ENCODE data around the gene GNL3.
"Not testable (repeated sequence)": the region's sequence is repeated elsewhere in the genome, so short reads cannot be mapped to it uniquely, and the experiment has no call there.

GNL3 gene

DNA sequence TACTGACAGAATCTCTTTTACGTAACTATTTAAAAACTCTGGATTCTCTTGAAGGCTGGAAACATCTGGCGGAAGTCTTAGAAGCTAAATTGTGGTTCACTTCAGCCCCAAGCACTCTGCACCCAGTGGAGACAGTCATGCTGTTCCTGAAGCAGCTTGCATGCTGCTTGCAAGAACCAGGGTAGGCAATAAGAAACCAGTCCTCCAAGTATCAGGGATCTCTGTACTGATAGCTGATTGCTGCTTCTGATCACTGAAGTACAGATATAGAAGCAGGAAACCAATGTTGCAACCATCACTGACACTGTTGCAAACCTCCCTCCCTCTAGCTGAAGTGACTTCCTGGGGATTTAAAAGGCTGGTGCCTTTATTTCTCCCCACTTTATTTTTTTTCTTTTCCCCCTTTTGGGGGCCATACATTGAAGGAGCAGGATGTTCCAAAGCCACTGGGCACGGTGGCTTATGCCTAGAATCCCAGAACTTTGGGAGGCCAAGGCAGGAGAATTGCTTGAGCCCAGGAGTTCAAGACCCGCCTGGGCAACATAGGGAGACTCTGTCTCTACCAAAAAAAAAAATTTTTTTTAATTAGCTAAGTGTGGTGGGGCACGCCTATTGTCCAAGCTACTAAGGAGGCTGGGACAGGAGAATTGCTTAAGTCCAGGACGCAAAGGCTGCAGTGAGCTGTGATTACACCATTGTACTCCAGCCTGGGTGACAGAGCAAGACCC lies 35.3 kb downstream of the GNL3 start:
- no peak for DNase-seq (ENCODE audit: low read depth in 2 of 2)

DNA sequence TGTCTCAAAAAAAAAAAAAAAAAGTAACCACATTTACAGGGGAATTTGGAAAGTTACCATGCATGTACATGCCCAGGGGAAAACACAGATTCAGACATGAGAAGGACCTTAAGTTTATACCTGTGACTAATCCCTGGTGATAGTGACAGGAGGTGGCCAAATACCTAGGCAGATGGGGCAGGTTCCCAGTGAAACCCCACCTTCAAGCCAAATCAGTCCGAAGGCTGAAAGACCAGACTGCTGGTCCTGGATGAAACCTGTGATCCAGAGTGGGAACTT lies 35.8 kb downstream of the GNL3 start:
- DNase-seq (ENCODE audit: low read depth in 2 of 2) = no peak

DNA sequence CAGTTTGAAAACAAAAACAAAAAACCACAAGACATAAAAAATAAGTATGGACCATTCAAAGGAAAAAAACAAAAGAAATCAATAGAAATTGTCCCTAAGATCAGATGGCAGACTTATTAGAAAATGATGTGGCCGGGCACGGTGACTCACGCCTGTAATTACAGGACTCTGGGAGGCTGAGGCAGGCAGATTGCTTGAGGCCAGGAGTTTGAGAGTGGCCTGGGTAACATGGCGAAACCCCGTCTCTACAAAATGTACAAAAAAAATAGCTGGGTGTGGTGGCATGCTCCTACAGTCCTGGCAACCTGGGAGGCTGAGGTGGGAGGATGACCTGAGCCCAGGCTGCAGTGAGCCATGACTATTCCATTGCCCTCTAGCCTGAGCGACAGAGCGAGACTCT lies 36.7 kb downstream of the GNL3 start:
- DNase-seq (ENCODE audit: low read depth in 2 of 2) = no peak

DNA sequence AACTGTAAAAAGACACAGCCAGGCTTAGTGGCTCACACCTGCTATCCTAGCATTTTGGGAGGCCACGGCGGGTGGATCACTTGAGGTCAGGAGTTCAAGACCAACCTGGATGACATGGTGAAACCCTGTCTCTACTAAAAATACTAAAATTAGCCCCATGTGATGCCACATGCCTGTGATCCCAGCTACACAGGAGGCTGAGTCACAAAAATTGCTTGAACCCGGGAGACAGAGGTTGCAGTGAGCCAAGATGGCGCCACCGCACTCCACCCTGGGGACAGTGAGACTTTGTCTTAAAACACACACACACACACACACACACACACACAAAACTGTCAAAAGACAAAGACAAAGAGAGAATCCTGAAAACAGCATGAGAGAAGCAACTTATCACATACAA lies 38.1 kb downstream of the GNL3 start:
- DNase-seq (ENCODE audit: low read depth in 2 of 2) = no peak

DNA sequence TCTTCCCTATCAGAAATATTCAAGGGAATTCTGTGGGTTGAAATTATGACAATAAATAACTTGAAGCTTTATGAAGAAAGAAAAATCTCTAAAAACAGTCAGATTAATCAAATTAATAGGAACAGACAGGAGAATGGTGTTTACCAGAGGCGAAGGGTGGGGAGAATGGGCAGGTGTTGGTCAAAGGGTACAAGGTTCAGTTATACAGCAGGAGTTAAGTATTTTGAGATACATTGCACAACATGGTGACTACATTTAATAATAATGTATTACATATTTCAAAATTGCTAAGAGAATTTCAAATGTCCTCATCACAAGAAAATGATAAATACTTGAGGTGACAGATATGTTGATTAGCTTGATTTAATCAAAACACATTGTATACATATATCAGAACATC lies 38.7 kb downstream of the GNL3 start:
- no peak for DNase-seq (ENCODE audit: low read depth in 2 of 2)

DNA sequence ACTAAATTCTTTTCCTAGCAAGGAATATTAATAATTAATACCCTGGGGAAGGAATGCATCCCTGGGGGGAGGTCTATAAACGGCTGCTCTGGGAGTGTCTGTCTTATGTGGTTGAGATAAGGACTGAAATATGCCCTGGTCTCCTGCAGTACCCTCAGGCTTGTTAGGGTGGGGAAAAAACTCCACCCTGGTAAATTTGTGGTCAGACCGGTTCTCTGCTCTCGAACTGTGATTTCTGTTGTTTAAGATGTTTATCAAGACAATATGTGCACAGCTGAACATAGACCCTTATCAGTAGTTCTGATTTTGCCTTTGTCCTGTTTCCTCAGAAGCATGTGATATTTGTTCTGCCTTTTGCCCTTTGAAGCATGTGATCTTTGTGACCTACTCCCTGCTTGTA lies 42.9 kb downstream of the GNL3 start:
- DNase-seq (ENCODE audit: low read depth in 2 of 2) = not testable (repeated sequence)

DNA sequence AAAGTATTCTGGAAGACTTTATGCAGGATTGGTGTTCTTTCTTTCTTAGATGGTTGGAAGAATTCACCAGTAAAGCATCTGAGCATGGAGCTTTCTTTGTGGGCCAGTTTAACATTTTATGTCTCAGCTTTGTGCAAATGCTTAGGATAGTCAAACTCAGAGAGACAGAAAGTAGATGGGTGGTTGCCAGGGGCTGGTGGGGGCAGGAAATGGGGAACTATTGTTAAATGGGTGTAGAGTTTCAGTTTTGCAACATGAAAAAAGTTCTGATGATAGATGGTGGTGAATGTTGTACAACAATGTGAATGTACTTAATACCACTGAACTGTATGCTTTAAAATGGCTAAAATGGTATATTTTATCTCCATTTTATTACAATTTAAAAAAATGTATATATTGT lies 44.8 kb downstream of the GNL3 start:
- DNase-seq (ENCODE audit: low read depth in 2 of 2) = no peak

DNA sequence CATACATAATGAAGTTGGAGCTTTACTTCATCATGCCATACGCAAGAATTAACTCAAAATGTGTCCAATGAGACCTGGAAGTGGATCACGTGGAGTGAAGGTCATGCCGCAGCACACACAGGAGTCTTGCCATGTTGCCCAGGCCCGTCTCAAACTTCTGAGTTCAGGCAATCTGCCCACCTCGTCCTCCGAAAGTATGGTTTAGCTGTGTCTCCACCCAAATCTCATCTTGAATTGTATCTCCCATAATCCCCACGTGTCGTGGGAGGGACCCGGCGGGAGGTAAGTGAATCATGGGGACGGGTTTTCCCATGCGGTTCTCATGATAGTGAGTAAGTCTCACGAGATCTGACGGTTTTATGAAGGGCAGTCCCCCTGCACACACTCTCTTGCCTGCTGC lies 45.8 kb downstream of the GNL3 start:
- DNase-seq (ENCODE audit: low read depth in 2 of 2) = no peak

DNA sequence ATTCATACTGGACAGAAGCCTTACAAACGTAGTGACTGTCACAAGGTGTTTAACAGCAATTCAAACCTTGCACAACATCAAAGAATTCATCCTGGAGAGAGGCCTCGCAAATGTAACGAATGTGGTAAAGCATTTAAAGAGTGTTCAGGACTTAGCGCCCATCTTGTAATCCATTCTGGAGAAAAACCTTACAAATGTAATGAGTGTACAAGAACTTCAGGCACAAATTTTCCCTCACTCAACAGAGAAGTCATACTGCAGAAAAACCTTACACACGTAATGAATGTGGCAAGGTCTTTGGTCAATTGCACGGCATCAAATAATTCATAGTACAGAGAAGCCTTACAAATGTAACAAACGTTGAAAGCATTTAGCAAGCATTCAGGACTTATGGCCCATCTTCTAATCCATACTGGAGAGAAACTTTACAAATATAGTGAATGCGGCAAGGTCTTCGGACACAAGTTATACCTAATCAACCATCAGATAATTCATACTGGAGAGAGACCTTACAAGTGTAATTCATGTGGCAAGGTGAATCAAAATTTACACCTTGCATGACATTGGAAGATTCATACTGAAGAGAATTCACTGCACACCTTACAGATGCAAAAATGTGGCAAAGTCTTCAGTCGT lies 47.5 kb downstream of the GNL3 start:
- DNase-seq (ENCODE audit: low read depth in 2 of 2) = no peak

DNA sequence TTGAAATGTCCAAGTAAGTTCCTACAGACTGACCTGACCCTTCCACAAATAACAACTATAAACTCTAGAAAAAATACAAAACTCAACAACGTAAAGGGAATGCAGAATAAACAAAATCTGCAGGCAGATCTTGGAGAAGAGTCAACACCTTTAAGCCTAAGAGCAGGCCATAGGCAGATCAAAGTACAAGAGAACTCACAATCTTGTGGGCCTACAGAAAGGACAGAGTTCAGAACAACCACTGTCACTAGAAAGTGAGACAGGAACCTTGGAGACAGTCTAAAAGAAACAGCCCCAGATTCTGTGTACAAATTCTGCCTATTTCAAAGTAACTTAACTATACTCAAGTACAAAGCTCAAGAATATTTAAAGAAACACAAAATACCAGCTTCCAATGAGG lies 53.9 kb downstream of the GNL3 start:
- DNase-seq (ENCODE audit: low read depth in 2 of 2) = no peak

DNA sequence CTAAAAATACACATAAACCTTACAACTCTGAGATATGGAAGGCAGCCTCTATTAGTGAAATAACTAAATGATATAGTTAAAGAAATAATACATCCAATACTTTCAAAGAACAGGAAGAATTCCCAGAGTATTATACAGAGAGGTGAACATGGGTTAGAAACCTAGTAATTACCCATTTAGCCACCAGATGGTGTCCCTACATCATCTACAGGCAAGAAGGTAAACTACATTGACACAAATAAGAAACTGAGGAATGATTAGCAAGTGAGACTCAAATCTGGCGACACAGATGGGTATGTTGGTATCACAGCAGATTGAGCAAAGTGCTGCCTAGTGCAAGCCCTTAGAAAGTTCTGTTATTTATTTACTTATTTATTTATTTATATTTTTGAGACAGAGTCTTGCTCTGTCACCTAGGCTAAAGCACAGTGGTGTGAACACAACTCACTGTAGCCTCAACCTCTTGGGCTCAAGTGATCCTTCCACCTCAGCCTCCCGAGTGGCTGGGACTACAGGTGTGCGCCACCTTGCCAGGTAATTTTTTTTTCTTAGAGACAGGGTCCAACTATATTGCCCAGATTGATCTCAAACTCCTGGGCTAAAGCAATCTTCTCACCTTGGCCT lies 56.7 kb downstream of the GNL3 start:
- no peak for DNase-seq (ENCODE audit: low read depth in 2 of 2)

DNA sequence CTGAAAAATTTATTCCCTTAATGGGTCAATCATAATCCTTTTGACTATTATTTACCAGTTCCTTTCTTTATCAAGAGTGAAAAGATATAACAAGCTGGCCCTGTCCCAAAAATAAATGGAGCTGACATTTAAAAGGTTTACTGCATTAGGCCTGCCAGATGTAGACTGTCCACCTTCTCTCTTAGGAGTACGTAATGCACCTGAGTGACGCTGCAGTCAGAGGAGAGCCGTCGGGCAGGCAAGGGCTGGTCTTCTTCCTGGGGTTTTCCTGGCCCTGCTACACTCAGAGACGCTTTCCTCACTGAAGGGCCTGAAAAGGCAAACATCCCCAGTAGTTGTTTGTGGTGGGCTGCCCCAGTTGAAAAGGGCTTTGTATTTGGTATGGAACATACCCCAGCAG lies 57.3 kb downstream of the GNL3 start:
- no peak for DNase-seq (ENCODE audit: low read depth in 2 of 2)

DNA sequence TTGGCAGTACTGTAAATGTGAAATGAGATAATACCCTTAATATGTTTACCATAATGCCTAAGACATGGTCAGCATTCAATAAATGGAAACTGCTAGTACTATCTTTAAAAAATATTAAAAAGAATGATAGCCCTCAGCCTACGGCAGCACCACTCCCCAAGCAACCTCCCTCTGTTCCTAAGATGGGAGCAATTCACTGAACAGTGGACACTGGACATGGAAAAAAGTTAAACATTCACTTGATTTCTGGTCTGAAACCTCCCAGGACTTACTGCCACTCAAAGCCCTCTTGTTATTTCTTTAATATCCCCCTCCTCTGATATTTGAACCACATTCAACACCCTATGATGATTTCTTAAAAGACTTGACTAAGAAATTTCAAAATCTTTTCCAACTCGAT lies 57.9 kb downstream of the GNL3 start:
- no peak for DNase-seq (ENCODE audit: low read depth in 2 of 2)

Measured in stimulated activated CD4-positive, alpha-beta T cell treated with anti-CD3 and anti-CD28 coated beads, Interleukin-4, amount 100 ng/mL, for 48 hours (primary cell).